Measurements from ENCODE around the gene MTTP.

GRCh38 chr4:99635601-99636000 is 61.0 kb downstream of the MTTP start:
- TF ChIP-seq EZH2 (IDR thresholded peaks at IDR 0.05; ENCODE audit: insufficient read depth, poor library complexity, severe bottlenecking) (no peak), EZH2phosphoT487 (IDR thresholded peaks at IDR 0.05; ENCODE audit: insufficient read depth, low read depth) (no peak)
